Embryonic facial prominence (tissue), 1 donor: ENCODE data around the gene SGK1.
"Not testable (repeated sequence)": the region's sequence is repeated elsewhere in the genome, so short reads cannot be mapped to it uniquely, and the experiment has no call there.

Experiments used
- DNase-seq: peaks from one replicate; pipeline ENCODE4 v3.0.0-alpha.2; 2016; ENCODE audit errors: extremely low spot score

The SGK1 gene

GRCh38 chr6:134328138-134328537 is 10.2 kb upstream of the SGK1 start:
- DNase-seq = no peak

GRCh38 chr6:134326192-134326591 is 8.3 kb upstream of the SGK1 start:
- DNase-seq = not testable (repeated sequence)

DNA sequence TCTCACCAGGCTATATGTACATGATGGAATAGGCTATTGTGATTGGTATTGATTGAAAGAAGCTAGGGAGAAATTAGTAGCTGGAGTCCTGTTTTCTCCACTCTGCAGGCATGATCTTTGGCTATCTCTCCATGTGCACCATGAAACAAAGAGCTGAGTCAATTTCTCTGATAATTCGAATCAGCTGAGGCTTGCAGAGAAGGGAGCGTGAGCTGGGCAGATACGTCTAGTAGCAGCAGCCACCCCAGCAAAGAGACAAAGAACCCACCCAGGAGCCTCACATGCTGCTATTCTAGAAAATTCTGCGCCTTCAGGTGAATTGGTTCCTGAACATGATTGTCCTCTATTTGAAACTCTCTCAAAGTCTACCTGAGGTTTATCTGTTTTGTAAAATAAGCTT is 6.9 kb upstream of the SGK1 start:
- DNase-seq = no peak

GRCh38 chr6:134324141-134324540 is 6.2 kb upstream of the SGK1 start:
- no peak for DNase-seq

DNA sequence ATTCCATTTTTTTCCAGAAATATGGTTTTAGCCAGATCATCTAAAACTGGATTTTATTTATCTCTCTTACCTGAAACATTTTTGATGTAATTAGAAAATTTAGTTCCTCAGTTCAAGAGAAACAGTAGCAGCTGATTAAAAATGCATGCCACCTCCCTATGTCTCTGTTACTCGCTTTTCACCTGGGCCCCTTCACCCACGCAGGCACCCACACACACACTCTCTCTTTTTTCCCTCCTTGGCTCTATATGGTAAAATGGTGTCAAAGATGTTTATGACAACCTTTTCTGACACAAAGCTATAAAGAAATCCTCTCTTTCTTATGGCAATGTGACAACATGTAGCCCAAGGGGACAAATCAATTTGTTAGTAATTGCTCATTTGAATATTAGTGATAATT is 5.8 kb upstream of the SGK1 start:
- no peak for DNase-seq

DNA sequence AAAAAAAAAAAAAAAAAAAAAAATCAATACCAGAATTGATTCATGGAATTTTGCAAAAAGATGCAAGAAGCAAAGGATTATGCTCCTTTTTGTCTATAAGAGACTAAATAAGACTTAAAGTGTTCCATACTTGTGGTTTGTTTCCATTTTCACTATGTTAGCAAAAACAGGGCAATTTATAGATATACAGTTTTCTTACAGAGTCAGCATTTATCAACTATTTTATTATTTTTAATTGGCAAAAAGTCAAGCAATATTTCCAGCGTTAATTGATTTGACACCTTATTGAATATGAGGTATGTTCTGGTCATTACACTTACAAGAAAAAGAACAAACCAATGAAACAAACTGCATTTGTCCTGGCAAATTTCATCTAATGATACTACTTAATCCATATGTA is 5.4 kb upstream of the SGK1 start:
- no peak for DNase-seq

DNA sequence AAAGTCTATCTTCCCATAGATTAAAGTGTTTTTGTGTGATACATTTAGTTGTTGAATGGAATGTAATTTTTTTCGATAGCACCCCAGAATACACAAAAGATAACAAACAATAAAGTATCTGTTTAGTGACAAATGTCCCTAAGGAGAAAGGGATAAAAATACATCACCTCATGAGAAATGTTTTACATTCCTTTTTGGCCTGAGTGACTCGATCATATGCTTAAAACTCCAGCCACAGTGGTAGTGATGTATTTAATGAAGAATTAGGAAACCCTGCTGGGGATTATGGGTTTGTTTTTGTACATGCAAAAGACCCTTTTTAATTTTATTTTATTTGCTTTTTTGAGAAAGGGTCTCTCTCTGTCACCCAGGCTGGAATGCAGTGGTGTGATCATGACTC is 4.3 kb upstream of the SGK1 start:
- DNase-seq = no peak

DNA sequence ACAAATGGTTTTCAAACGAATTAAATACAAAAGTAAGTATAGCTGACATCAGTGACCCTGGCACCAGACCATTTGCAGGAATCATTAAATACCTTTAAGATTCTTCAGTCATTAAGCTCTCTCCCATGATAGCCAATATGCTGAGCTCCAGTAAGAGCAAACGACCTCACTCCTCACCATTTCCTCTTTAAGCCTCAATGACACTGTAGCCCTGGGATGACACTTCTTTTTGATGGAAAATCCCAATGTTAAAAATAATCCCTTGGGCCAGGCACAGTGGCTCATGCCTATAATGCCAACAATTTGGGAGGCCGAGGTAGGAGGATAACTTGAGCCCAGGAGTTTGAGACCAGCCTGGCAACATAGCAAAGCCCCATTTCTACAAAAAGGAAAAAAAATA is 3.3 kb upstream of the SGK1 start:
- DNase-seq = no peak

DNA sequence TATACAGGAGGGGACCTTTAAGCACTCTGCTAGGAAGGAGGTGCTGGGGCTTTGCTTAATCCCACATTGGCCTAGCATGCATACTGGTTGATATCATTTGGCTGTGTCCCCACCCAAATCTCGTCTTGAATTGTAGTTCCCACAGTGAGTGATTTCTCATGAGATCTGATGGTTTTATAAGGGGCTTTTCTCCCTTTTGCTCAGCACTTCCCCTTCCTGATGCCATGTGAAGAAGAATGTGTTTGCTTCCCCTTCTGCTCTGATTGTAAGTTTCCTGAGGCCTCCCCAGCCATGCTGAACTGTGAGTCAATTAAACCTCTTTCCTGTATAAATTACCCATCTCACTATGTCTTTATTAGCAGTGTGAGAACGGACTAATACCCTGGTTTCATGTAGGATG is 1.8 kb upstream of the SGK1 start:
- not testable (repeated sequence) for DNase-seq

DNA sequence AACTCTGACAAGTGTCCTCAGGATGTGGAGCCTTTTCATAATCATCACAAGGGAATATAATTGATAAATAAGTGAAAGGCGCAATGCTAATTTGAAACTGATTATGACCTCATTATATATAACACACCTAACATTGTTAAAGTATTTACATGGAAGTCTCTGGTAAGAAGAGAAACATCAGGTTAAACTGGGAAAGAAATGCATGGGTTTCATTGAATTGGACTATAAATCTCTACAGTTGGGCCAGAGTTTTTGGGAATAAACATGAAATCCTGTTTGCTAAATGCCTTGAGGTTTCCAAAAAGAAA is 1.0 kb upstream of the SGK1 start:
- DNase-seq = no peak

DNA sequence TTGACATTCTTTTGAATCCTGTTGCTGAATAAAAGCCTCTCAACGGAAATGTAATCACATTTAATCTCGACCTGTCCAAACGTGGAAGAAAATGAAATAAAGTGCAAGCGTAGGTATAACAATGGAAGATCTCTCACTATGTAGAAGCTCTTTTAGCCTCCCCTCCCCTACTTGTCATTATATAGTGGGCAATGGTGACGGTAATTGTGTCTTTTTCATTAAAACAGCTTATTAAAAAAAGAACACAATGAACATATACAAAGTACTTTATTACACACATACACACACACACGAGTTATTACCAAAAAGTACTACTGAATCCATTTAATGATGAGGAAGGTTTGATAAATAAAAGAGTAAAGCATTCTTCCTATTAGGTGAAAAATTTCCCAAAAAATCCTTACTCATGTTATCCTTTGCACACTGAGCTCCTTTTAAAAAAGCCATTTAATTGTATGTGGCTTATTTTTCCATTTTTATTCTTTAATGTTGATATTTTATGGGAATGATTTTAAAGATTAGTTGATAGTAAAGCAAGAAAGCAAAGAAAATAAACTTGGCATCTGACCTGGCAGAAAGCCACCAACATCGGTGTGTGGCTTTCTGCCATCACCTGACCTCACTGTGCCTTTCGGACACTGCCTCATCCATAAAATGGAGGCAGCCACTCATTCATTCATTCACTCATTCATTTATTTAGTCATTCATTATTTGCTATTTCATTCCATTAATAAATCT is 493 bp upstream of the SGK1 start:
- no peak for DNase-seq

DNA sequence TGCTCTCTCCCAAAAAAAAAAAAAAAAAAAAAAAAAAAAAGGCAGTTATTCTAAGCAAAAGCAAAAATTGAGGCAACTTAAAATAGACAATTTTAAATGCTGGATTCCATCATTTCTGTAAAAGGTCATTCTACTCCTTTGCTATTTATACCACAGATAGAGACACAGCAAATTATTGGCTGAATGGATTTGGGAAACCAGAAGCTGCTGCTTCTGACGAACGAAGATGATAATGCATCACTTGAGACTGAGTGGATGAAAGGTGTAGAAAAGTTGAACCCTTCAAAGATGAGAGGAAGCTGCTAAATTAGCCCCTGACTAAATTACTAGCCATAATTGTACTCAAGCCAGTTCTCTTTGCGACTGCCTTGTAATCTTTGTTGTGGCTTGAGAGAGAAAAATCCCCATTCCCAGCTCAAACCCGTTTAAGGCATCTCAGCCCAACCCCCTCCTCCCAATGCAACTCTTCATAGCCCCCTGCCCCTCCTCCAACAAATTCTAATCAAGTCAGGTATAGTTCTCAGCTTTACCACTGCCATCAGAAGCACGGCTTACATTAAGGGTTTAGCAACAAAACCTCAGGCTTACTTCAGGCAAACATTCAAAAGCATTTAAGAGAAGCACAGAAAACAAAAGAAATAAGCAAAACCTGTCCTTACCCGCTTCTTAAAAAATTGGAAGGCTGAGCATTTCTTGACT is 1.0 kb downstream of the SGK1 start:
- no peak for DNase-seq

DNA sequence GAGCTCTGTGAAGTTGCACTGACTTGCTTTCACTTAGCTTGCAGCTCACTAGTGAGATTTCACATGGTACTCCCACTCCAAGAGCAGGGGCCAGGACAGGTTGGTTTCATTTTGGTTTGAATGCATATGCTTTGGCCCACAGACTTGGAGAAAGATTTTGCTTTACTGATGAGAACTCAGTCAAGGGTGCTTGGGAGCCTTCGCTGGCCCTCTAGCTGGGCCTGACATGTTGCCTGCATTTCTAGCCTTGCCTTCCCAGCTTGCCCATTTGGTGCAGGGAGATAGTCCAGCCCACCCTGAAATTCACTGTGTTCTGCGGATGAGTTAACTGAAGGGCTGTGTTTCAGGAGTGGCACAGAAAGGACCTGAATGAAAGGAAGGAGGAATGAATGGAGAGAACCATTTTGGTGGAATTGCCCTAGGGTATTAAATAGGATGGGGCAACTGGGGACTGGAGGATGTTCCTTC is 1.9 kb downstream of the SGK1 start:
- DNase-seq = no peak

DNA sequence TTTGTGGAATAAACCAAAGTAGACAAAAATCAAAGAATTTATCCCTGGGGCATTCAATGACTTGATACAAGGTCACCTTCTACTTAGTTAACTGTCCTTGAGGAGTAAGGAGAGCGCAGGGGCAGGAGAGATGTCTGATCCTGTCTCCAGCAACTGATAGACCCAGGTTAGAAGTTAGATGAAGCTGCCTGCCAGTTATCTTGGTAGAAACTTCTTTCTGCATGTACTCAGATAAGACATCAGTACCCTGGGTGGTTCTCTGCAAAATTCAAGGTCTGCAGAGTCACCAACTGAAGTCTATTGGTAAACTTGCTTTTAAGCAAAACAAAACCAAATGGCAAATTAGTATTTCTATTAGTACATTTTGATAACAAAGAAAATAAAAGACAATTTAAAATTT is 2.7 kb downstream of the SGK1 start:
- no peak for DNase-seq

DNA sequence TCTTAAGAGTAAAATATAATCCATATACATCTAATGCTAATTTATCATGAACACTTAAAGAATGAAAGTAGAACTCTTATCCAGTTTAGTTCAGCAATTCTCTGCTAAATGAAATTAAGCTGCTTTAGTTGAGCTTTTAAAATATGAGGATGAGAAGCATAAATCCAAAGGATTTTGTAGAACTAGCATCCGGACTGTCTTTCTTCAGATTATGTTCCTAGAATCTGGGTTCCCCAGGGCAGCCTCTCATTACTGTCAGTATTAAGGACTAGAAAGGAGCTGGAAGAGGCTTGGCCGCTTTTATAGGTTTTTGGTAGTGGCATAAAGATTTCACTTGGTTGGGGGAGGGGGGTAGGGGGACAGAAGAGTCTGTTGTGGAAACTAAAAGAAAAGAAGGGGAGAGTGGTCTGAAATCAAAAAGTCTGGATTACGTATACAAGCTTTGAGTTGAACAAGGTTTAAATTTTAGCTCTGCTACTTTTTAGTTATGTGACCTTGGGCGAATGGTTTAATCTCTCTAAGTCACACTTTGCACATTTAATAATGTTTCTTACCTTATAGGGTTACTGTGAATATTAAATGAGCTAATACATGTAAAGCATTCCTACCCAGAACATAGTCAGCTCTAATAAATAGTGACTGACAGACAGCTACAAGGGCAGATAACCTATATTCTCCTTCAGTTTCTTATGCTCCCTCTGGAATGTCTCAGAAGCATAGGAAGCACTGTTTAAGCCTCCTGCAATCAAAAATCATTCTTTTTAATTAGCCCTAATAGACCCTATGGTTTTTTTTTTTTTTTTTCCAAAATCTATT is 3.7 kb downstream of the SGK1 start:
- DNase-seq = no peak

- DNase-seq = no peak
Observed at GRCh38 chr6:134312038-134312660, 5.8 kb downstream of the SGK1 start.

GRCh38 chr6:134310817-134311216 is 7.1 kb downstream of the SGK1 start:
- DNase-seq = no peak

DNA sequence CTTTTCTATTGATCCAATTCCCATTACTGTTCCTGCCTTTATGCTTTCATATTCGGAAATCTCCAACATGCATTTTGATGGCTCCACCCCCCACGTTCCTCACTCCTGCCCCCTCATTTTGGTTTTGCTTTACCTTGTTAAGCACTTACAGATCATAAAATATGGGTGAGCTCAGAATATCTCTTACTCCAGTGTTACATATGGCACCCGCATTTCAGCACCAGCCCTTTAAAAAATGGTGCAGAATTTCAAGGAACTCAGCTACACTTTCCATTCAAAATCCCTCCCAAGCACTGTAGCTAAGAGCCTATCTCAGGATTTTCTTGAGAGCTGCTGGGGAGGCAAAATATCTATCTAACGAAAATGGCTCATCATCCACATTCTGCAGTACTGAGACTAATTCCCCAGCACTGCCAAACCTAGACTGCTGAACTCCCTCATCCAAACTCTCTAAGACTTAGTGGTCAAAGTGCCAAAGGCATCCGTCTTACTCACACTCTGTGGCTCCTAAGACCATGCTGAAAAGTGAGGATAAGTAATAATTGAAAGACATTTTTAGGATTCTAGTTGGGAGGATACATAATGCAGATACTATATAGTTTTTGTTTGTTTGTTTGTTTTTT is 7.8 kb downstream of the SGK1 start:
- DNase-seq = no peak

DNA sequence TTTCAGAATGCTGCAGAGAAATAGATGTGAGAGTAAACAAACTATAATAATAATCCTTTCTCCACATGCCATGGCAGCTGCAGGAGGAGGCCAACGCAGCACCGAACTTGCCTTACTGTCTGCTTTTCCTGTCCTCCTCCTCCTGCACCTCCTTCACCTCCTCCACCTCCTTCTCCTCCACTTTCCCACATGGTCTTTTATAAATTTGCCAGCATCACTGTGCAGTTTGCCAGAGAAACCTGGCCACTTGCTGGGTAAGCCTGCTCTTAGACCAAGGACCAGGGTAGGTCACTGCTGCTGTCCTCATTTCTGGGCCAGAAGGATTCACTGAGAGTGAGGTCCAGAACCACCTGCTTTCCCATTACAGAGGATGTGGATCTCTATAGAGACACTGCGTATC is 8.7 kb downstream of the SGK1 start:
- no peak for DNase-seq

GRCh38 chr6:134308800-134309199 is 9.1 kb downstream of the SGK1 start:
- no peak for DNase-seq

- no peak for DNase-seq
Observed at GRCh38 chr6:134307870-134308269, 10.0 kb downstream of the SGK1 start.

- DNase-seq = no peak
Observed at GRCh38 chr6:134307075-134307474, 10.8 kb downstream of the SGK1 start.
